HG02610 (cell line): ENCODE data around the gene DPY19L1.
"Not testable (repeated sequence)": the region's sequence is repeated elsewhere in the genome, so short reads cannot be mapped to it uniquely, and the experiment has no call there.

Experiments
- ATAC-seq: cut with Tn5 transposase; IDR thresholded peaks from one replicate; pipeline ENCODE4 v1.9.1; 2021; ENCODE audit warnings: mild to moderate bottlenecking, moderate library complexity; ENCODE audit not compliant: unreplicated experiment

The DPY19L1 gene

DNA sequence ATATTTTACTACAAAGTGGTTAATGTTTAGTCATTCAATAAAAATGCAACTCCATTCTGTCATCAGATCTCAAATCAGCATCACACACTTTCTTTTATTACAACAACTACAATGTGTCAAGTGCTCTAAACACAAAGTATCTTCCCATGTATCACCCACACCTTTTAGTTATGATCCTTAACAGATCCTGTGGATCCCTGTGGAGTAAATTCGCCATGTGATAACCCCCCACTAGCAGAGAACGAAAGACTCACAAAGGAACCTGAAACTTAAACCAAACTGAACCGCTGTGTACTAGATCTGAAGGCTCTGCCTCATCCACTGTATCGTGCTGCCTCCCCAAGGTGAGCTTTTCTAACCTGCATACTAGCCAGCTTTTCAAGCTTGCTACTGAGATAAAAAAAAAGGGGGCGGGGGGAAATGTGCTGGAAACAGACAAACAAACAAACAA lies 1.7 kb downstream of the DPY19L1 start:
- ATAC-seq: peak; percentile 14

- ATAC-seq: no peak
Observed at GRCh38 chr7:35032166-35032565, 5.1 kb downstream of the DPY19L1 start.

DNA sequence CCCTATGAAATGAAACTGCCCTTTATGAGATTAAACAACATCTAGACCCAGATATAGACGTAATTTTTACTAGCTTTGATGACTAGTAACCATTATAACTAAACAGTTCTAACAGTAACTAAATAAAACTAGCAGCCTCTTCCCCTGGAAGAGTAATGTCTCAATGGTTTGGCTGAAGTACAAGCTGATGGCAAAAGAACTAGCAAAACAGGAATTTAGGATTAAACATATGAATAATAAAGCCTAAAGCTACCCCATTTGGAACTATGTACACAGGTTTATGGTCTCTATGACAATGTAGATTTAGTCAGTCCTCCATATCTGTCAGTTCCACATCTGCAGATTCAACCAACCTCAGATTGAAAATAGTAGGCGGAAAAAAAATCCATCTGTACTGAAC lies 6.4 kb downstream of the DPY19L1 start:
- no peak for ATAC-seq

DNA sequence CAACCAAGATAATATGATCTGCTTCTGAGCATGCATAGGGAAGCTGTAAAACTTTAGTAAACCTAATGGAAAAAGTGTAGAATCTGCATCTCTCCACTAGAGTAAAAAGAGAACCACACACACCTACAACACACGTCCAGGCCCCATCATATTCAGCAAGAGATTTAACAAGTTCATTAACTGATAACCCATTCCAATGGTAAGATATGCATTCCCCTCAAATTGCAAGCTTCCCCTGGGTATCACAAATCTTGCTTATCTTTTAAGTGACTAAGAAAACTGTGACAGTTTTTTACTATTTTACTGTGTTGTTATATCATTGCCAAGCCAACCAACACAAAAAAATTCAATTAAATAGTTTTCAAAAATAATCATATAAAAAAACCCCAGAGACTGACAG lies 8.0 kb downstream of the DPY19L1 start:
- no peak for ATAC-seq

DNA sequence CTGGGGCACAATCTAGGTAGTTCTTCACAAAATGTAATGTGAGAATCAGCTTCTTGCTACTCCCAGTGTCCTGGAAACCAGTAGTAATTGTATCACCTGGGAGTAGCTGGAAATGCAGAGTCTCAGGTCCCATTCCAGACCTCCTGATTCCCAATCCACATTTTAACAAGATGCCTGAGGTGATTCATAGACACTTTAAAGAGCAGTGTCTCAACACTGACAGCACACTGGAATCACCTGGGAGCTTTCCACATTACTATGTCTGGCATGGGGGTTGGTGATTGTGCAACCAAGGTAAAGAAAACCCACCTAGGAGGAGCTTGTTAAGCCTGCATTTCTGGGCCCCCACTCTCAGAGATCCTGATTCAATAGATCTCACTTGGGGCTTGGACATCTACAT lies 11.1 kb downstream of the DPY19L1 start:
- no peak for ATAC-seq

- ATAC-seq: no peak
Observed at GRCh38 chr7:35025369-35025870, 11.9 kb downstream of the DPY19L1 start.

DNA sequence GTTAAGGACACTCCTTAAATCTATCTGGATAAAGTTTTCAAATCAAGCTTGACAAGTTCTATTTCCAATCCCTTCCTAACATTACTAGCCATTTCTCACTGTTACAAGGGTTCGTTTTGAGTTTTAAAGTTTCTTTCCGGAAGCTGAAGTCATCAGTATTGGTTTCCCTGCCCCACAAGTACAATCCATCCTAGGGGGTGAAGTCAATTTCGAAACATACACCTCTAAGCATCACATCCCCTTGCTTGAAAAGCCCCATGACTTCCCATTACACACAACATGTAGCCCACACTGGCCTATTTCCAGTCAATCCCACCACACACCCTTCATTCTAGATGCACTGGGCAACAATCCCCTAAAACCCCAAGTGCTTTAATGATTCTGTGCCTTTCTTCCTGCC lies 13.0 kb downstream of the DPY19L1 start:
- no peak for ATAC-seq

- ATAC-seq: no peak
Observed at GRCh38 chr7:35022725-35023124, 14.6 kb downstream of the DPY19L1 start.

- no peak for ATAC-seq
Observed at GRCh38 chr7:35021445-35021844, 15.8 kb downstream of the DPY19L1 start.

GRCh38 chr7:35019801-35020200 lies 17.5 kb downstream of the DPY19L1 start:
- no peak for ATAC-seq

DNA sequence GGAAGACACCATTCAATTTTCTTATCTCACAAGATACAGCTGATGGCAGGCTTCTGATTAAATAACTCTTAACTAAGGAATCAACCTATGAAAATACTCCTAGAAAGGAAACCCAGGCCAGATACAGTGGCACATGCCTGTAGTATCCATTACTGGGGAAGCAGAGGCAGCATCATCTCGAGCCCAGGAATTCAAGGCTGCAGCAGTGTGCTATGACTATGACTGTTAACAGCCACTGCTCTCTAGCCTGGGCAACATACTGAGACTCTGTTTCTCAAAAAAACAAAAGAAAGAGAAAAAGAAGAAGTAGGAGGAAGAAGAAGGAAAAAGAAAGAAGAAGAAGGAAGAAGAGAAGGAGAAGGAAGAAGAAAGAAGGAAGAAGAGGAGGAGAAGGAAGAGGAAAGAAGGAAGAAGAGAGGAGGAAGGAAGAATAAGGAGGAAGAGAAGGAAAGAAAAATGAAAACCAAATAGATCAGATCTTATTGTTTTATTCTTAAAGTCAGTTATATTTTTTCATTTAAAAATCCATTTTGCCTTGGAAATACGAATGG lies 18.0 kb downstream of the DPY19L1 start:
- no peak for ATAC-seq

DNA sequence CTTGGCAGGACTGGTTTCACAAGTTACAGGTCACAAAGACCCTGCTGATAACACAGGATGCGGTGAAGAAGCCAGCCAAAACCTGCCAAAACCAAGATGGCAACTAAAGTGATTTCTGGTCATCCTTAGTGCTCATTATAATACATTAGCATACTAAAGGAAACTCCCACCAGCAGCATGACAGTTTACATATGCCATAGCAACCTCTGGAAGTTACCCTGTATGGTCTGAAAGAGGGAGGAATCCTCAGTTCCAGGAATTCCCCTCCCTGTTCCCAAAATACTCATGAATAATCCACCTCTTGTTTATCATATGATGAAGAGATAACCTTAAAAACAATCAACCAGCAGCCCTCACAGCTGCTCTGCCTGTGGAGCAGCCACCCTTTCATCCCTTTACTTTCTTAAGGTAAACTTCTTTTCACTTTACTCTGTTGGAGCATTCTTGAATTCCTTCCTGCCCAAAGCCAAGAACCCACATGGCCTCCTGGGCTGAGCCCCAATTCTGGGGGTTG lies 21.9 kb downstream of the DPY19L1 start:
- no peak for ATAC-seq

- no peak for ATAC-seq
Observed at GRCh38 chr7:35012160-35012559, 25.1 kb downstream of the DPY19L1 start.

GRCh38 chr7:35011085-35011484 lies 26.2 kb downstream of the DPY19L1 start:
- no peak for ATAC-seq

DNA sequence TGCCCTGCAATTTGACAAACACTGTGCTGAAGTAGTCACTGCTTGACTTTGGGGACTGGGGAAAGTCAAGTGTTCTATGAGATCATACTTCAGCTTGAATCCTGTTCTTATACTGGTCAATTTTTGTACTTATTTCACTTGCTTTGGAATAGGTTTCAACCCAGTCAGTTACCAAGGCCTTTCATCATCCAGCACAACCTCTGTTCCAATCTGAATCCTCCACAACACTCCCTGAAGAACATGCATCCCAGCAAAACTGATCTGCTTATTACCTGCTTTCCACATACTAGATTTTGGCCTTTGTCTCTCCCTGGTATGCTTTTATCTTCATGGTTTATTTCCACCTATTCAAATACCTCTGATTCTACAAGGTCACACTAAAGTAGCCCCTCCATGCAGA lies 29.5 kb downstream of the DPY19L1 start:
- ATAC-seq: no peak

DNA sequence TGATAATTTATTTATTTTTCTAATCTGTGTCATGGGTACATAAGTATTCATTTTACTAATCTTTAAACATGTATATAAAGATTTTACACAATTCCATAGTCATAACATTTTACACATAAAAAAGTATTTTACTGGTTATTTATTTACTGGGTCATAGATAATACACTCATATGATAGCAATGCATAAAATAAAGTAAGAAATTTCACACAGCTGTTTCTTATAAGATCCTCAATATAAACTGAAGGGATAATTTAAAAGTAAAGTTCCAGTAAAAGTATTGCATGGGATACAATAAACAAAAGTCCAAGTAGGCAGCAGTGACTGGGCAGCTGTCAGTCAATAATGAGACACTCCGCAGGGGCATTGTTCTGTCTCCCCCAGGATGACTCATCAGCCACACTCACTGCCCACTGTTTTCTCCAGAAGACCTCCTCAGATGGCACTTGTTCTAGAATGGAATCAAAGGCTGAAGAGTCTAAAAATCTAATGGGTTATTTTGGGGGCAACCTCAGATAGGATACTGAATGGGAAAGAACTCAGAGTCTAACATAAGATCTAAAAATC lies 32.7 kb downstream of the DPY19L1 start:
- ATAC-seq: no peak

- no peak for ATAC-seq
Observed at GRCh38 chr7:35003679-35004303, 33.5 kb downstream of the DPY19L1 start.

GRCh38 chr7:35003177-35003650 lies 34.1 kb downstream of the DPY19L1 start:
- ATAC-seq: not testable (repeated sequence)

- not testable (repeated sequence) for ATAC-seq
Observed at GRCh38 chr7:34998335-34998734, 39.0 kb downstream of the DPY19L1 start.

DNA sequence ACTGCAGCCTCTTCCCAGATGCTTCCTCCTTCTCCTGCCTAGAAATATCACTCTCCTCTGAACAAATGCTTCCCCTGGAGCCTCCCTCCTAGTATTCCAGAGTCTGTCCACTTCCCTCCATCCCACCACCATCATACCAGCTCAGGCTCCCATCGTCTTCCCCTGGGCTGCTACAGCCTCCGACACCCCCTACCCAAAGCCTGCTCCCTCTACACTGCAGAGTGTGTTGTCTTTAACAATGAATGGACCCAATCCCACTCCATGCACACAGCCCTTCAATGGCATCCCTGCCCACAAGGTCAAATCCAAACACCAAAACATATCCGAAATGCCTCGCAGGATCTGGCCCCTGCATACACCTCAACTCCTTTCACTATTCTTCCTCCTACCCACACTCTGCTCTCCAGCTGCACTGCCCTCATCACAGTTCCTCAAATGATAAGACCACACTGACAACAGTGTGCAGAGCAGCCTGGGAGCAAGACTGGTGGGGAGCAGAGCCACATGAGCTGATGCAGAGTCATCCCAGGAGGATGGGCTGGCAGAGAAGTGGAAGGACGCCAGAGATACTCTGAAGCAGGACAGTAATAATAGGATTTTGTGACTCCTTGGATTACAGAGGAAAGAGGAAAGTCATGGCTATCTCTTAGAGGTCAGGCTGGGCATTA lies 40.7 kb downstream of the DPY19L1 start:
- ATAC-seq: peak; percentile 36

GRCh38 chr7:34995757-34996156 lies 41.5 kb downstream of the DPY19L1 start:
- ATAC-seq: no peak
